ENCODE measurements around the gene RNF145.

RNF145 gene

GRCh38 chr5:159220206-159220605, 10.9 kb upstream of the RNF145 start:
- in situ Hi-C loops (cut with MboI; ENCODE audit: low sequenced_read_pairs), result no loop called here

- in situ Hi-C loops (cut with MboI; ENCODE audit: low sequenced_read_pairs), result no loop called here
Measured at GRCh38 chr5:159218595-159219023, 9.3 kb upstream of the RNF145 start.

- in situ Hi-C loops (cut with MboI; ENCODE audit: low sequenced_read_pairs), result no loop called here
Measured at GRCh38 chr5:159217236-159217635, 7.9 kb upstream of the RNF145 start.

GRCh38 chr5:159216454-159216853, 7.1 kb upstream of the RNF145 start:
- in situ Hi-C loops (cut with MboI; ENCODE audit: low sequenced_read_pairs), result no loop called here

GRCh38 chr5:159215886-159216285, 6.5 kb upstream of the RNF145 start:
- in situ Hi-C loops (cut with MboI; ENCODE audit: low sequenced_read_pairs), result no loop called here

- in situ Hi-C loops (cut with MboI; ENCODE audit: low sequenced_read_pairs), result no loop called here
Measured at GRCh38 chr5:159214486-159215271, 5.3 kb upstream of the RNF145 start.

GRCh38 chr5:159212657-159213462, 3.5 kb upstream of the RNF145 start:
- in situ Hi-C loops (cut with MboI; ENCODE audit: low sequenced_read_pairs), result no loop called here

GRCh38 chr5:159211729-159212174, 2.4 kb upstream of the RNF145 start:
- in situ Hi-C loops (cut with MboI; ENCODE audit: low sequenced_read_pairs), result no loop called here

GRCh38 chr5:159210846-159211245, 1.5 kb upstream of the RNF145 start:
- in situ Hi-C loops (cut with MboI; ENCODE audit: low sequenced_read_pairs), result no loop called here

GRCh38 chr5:159210210-159210661, 883 bp upstream of the RNF145 start:
- in situ Hi-C loops (cut with MboI; ENCODE audit: low sequenced_read_pairs), result no loop called here

- in situ Hi-C loops (cut with MboI; ENCODE audit: low sequenced_read_pairs), result no loop called here
Measured at GRCh38 chr5:159208514-159209437, 577 bp downstream of the RNF145 start.

- in situ Hi-C loops (cut with MboI; ENCODE audit: low sequenced_read_pairs), result no loop called here
Measured at GRCh38 chr5:159207686-159208513, 1.5 kb downstream of the RNF145 start.

- in situ Hi-C loops (cut with MboI; ENCODE audit: low sequenced_read_pairs), result no loop called here
Measured at GRCh38 chr5:159207222-159207685, 2.1 kb downstream of the RNF145 start.

GRCh38 chr5:159206818-159207217, 2.5 kb downstream of the RNF145 start:
- in situ Hi-C loops (cut with MboI; ENCODE audit: low sequenced_read_pairs), result no loop called here

- in situ Hi-C loops (cut with MboI; ENCODE audit: low sequenced_read_pairs), result no loop called here
Measured at GRCh38 chr5:159206368-159206767, 3.0 kb downstream of the RNF145 start.

GRCh38 chr5:159203351-159203750, 6.0 kb downstream of the RNF145 start:
- in situ Hi-C loops (cut with MboI; ENCODE audit: low sequenced_read_pairs), result no loop called here

GRCh38 chr5:159202151-159202550, 7.2 kb downstream of the RNF145 start:
- in situ Hi-C loops (cut with MboI; ENCODE audit: low sequenced_read_pairs), result no loop called here

GRCh38 chr5:159199780-159200179, 9.6 kb downstream of the RNF145 start:
- in situ Hi-C loops (cut with MboI; ENCODE audit: low sequenced_read_pairs), result no loop called here

GRCh38 chr5:159199225-159199624, 10.1 kb downstream of the RNF145 start:
- in situ Hi-C loops (cut with MboI; ENCODE audit: low sequenced_read_pairs), result no loop called here

Measured in HL-60/S4 (cell line).